DMS153 treated with DMSO at 0.1 percent for 48 hours (cell line): ENCODE measurements around the gene PARN.
"Not testable (repeated sequence)": the region's sequence is repeated elsewhere in the genome, so short reads cannot be mapped to it uniquely, and the experiment has no call there.

Experiments
- DNase-seq: peaks from one replicate; lab custom pipeline; 2025; ENCODE audit not compliant: unreplicated experiment; lab: John Stamatoyannopoulos, UW

Gene PARN

DNA sequence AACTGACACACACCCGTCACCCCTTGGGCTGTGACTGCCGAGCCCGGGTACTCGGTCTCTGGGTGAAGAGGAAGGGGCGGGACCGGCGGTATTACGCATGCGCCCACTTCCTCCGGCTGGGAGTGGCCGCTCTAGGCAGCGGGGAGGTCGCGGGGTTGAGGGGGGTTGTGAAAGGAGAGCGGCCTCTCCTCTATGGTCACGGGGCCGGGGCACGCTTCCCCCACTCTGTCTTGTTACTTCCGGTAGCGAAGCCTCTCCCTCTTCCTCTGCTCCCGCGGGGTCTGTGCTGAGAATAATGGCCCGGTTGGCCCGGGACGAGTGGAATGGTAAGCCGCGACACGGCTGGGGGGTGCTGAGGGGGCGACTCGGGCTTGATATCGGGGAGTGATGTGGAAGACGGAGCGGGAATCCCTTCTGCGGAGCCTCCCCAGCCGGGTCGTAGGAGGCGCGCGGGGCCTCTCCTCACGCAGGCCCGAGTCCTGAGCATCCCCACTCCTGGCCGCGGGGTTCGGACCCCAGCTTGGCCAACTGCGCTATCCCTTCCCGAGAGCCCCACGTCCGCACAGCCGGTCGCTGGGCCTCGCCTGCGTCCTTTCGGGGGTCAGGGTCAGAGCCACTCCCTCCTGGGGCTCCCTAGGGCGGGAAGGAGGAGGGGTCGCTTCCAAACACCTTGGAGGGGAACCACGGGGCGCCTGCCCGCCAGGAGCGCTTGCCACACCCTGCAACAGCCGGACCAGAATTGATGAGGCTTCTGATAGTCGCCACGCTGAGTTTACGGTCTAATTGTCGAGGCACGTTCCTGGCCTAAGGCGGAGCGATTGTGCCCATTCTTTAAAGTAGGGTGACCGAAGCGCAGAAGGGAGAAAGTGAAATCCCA is 2.9 kb upstream of the PARN start, which contains the start of gene BFAR:
Gene BFAR (plus strand): TSS at position 259 of the 877 bp plus-strand sequence. CDS start 11,396 bp downstream, outside the sequence.
- DNase-seq = peak; percentile 91

DNA sequence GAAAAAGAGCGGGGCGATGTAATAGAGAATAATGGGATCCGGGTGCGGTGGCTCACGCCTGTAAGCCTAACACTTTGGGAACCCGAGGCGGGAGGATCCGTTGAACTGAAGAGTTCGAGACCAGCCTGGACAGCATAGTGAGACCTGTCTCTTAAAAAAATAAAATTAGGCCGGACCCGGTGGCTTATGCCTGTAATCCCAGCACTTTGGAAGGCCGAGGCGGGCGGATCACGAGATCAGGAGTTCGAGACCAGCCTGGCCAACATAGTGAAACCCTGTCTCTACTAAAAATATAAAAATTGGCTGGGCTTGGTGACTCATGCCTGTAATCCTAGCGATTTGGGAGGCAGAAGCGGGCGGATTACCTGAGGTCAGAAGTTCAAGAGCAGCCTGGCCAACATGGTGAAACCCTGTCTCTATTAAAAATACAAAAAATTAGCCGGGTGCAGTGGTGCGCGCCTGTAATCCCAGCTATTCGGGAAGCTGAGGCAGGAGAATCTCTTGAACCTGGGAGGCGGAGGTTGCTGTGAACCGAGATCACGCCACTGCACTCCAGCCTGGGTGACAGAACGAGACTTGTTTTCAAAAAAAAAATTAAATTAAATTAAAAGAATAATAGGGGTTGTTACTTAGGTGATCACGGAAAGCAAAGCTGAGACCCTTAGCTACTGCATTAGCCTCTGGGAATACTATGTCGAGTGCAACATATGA is 715 bp upstream of the PARN start:
- not testable (repeated sequence) for DNase-seq

GRCh38 chr16:14629612-14629918 is 495 bp downstream of the PARN start:
- DNase-seq = no peak

DNA sequence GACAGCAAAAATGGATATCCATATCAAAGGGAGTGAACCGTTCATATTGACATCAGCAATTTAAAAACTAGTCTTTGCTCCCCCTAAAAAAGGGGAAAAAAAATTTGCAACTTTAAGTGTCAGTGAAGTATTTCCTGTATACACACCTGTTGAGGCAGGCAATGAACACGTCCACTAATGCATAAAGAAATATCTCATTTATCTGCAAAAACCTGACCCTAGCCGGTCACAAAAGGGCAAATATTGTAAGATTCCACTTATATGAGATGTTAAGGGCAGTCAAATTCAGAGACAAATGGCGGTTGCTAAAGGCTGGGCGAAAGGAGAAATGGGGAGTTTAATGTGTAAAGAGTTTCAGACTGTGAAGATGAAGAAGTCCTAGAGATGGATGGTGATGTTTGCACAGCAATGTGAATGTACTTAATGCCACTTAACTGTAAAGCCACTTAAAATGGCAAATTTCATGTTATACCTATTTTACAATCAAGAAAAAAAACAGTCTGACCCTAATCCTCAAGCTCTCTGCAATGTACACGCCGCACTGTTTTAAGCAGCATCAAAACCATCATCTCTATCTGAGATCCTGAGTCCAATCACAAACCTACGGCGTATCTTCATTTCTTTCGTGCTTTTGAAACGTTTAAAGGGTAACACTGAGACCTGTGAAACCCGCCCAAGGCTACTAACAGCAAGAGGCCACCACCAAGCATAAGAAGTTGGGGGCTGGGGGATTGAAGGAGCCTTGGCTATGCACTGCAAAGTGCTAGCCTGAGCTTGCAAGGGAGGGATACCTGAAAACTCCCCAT is 1.1 kb downstream of the PARN start:
- DNase-seq = no peak

DNA sequence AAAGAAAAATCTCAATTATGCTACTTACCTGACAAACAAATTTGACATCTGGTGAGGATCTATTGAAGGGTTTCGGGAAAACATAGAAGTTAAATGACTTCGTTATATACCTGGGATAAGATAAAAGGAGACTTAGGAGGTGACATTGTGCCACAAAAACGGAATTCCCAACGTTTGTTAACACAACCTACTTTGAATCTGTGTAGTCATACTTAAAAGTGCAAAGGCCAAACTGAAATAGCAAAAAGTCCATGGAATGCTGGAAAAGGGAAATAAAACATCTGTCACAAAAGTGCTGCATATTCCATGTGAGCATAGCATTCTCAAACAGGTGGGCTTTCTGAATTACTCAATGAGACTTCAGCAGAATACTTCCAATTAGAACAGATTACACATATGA is 3.0 kb downstream of the PARN start:
- DNase-seq = no peak

GRCh38 chr16:14618566-14618965 is 11.5 kb downstream of the PARN start:
- no peak for DNase-seq

DNA sequence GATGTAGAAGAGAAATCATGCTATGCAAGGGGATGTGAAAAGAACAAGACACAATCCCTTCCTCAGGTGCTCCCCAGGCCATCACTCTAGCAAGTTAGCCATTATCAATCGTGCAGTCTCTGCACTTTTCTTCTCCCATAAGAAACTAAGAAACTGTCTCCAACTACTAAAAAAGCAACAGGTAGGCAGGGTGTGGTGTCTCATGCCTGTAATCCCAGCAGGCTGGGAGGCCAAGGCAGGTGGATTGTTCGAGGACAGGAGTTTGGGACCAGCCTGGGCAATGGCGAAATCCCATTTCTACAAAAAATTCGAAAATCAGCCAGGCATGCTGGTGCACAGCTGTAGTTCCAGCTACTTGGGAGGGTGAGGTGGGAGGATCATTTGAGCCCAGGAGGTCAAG is 13.8 kb downstream of the PARN start:
- DNase-seq = no peak

DNA sequence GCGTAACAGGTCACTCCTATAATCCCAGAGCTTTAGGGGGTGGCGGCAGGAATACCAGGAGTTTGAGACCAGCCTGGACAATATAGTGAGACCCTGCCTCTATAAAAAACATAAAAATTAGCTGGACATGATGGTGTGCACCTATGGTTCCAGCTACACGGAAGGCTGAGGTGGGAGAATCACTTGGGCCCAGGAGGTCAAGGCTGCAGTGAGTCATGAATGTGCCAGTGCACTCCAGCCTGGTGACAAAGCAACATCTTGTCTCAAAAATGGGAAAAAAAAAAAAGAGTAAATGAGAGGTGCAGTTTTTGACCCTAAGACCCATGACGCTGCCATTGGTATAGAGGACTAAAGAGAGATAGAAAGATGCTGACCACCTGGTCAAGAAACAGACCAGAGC is 16.1 kb downstream of the PARN start:
- DNase-seq = no peak

DNA sequence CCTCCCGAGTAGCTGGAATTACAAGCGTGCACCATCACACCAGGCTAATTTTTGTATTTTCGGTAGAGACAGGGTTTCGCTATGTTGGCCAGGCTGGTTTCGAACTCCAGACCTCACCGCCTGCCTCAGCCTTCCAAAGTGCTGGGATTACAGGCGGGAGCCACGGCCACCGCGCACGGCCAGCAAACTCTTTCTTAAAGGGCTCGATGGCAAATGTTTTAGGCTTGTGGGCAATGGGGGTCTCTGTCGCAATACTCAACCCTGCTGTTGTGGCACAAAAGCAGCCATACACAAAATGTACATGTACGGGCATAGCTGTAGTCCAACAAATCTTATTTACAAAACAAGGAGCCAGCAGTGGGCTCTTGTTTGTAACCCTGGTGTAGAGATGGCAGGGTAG is 18.4 kb downstream of the PARN start:
- DNase-seq = no peak

DNA sequence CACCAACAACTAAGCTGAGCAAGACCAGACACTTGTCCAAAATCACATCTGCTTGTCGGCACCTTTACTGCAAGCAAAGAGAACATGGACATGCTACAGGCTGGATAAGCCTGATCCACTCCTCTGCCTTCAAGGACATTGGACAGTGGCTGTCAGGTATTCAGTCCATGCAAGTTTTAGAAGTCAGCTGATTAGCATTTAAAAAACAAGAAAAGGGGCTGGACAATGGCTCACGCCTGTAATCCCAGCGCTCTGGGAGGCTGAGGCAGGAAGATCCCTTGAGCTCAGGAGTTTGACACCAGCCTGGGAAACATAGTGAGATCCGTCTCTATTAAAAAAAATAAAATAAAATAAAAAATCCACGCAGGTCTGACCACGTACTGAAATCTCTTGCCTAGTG is 20.3 kb downstream of the PARN start:
- no peak for DNase-seq

GRCh38 chr16:14608604-14609003 is 21.5 kb downstream of the PARN start:
- DNase-seq = no peak

GRCh38 chr16:14608111-14608566 is 21.9 kb downstream of the PARN start:
- no peak for DNase-seq

DNA sequence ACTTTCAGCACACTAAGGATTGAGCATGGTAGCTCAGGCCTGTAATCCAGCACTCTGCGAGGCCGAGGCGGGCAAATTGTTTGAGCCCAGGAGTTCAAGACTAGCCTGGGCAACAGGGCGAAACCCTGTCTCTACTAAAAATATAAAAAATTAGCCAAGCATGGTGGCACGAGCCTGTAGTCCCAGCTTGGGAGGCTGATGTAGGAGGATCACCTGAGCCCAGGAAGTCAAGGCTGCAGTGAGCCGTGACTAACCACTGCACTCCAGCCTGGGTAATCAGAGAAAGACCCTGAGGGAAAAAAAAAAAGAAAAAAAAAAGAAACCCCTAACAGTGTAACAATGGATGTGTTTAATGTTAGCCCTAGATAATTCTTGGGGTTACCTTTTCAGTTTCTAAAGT is 24.0 kb downstream of the PARN start:
- DNase-seq = no peak

GRCh38 chr16:14602443-14602963 is 27.6 kb downstream of the PARN start:
- DNase-seq = no peak

DNA sequence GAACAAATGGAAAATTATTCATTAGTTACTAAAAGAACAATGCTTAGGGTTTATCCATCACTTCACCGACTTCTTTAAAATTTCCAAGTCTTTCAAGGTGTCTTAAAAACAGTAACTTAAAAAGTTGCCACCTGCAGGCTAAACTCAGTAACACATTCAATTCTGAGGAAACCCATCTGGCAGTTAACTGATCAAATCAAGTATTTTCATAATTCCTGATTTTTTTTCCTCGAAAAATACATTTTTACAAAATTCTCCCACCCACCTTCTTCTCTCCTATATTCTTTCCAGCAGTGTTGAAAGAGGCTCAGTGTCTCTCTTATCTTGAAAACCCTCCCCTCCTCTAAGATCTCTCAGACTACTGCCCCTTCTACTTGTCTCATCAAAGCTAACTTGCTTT is 29.9 kb downstream of the PARN start:
- DNase-seq = no peak

- no peak for DNase-seq
These were observed 43.3 kb downstream of the PARN start for GRCh38 chr16:14586637-14587305.

DNA sequence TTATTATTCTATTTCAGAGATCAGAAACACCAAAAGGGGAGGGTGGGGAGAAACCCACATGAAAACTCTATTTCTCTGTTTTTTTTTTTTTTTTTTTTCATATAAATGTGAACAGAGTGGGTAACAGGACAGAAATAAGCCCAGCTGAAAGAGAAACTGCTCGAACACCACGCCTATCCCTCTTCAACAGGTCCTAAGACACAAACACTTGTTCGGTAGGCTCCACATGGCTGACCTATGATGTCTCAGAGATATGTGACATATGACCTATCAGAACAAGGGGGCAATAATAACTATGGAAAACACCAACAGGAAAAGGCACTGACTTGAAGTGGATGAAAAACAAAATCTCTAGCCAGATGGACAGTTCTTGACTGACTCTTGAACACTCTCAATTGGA is 44.8 kb downstream of the PARN start:
- DNase-seq = no peak

DNA sequence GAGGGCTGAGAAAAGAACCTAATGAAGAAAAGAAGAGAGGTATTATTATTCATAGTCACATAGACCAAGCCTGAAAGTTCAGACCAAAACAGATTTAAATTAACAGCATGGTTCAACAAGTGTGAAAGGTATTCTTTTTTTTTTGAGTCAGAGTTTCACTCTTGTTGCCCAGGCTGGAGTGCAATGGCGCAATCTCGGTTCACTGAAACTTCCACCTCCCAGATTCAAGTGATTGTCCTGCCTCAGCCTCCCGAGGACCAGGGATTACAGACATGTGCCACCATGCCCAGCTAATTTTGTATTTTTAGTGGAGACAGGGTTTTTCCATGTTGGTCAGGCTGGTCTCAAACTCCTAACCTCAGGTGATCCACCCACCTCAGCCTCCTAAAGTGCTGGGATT is 49.1 kb downstream of the PARN start:
- DNase-seq = not testable (repeated sequence)

GRCh38 chr16:14579266-14579665 is 50.8 kb downstream of the PARN start:
- DNase-seq = no peak

- no peak for DNase-seq
These were observed 53.5 kb downstream of the PARN start for GRCh38 chr16:14576532-14576931.

- DNase-seq = no peak
These were observed 54.0 kb downstream of the PARN start for GRCh38 chr16:14576069-14576468.
